Activated CD8-positive, alpha-beta memory T cell treated with anti-CD3 and anti-CD28 coated beads for 48 hours (primary cell): Measurements from ENCODE around the gene DUSP14.
"Not testable (repeated sequence)": the region's sequence is repeated elsewhere in the genome, so short reads cannot be mapped to it uniquely, and the experiment has no call there.

ENCODE experiments used
- DNase-seq, 3 experiments: peaks; one replicate each; pipeline ENCODE4 v3.0.0-alpha.2; 2020; ENCODE audit warnings: low read depth in 2 of 3, low spot score in 2 of 3

The DUSP14 gene

GRCh38 chr17:37489197-37490001, at the start of gene DUSP14:
Gene DUSP14 (plus strand): TSS chr17:37489891. CDS start chr17:37512273, 22,382 bp downstream.
- DNase-seq = peak; percentile 43 to 69 (median 57)

DNA sequence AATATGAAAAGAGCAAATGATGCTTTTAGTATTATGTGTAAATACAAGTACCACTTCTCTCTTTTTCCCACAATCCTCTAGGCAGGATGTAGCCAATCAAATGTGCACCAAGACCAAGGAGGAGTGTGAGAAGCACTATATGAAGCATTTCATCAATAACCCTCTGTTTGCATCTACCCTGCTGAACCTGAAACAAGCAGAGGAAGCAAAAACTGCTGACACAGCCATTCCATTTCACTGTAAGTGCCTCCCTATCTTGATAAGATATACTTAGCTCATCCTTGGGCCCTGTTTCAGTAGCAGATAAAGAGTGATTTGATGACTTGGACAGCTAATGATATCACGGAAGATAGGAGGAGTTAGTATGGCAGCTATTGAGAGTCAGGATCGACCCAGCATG, 49.3 kb upstream of the DUSP14 start:
- DNase-seq = no peak

DNA sequence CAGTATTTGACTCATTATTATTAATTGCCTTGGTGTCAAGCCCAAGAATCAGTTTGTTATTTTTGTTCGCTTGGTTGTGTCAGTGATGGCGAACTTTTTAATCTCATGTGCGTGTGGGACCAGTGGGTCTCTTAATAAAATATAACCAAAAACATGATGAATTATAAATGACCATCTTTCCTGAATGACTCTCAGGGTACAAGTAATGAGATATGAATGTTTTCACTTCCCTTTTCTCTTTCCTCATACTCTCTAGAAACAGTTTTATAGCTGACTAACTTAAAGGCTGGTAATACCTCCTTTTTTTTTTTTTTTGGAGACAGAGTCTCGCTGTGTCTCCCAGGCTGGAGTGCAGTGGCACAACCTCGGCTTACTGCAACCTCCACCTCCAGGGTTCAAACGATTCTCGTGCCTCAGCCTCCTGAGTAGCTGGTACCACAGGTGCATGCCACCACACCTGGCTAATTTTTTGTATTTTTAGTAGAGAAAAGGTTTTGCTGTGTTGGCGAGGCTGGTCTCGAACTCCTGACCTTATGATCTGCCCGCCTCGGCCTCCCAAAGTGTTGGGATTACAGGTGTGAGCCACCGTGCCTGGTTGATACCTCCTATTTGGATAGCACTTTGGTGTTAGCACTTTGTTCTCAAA, 48.2 kb upstream of the DUSP14 start:
- not testable (repeated sequence) for DNase-seq

GRCh38 chr17:37446027-37446426, 43.7 kb upstream of the DUSP14 start:
- no peak for DNase-seq

- DNase-seq = no peak
Observed at GRCh38 chr17:37447641-37448040, 42.0 kb upstream of the DUSP14 start.

- no peak for DNase-seq
Observed at GRCh38 chr17:37450112-37450511, 39.6 kb upstream of the DUSP14 start.

GRCh38 chr17:37457801-37458200, 31.9 kb upstream of the DUSP14 start:
- DNase-seq = not testable (repeated sequence)

GRCh38 chr17:37458805-37459204, 30.9 kb upstream of the DUSP14 start:
- no peak for DNase-seq

- DNase-seq = no peak
Observed at GRCh38 chr17:37461668-37462067, 28.0 kb upstream of the DUSP14 start.

DNA sequence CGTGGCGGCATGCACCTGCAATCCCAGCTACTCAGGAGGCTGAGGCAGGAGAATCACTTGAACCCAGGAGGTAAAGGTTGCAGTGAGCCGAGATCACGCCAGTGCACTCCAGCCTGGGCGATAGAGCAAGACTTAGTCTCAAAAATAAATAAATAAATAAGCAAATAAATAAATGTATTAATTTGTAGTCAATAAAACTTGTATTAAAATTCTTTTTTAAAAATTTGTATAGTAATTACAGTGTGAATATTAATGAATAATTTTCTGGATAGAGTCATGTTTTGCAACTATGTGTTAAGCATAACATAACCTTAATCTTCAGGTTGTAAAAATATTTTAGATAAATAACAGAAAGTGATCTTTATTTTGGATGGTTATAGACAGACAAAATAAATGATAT, 27.2 kb upstream of the DUSP14 start:
- no peak for DNase-seq

DNA sequence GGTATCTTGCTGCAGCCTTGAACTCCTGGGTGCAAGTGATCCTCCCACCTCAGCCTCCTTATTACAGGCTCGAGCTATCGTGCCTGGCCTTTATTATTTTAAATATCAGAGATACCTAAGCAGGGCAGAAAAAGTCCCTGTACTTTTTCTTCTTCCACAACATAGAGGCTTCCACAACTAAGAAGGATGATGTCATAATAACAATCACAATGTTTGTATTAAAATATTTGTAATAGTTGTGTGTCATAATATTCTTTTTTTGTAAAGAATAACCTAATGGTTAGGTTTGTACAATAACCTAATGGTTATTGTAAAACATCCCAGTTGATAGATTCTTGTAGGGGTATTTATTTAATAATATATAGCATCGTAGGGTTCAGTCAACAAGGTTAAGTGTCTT, 26.7 kb upstream of the DUSP14 start:
- no peak for DNase-seq

DNA sequence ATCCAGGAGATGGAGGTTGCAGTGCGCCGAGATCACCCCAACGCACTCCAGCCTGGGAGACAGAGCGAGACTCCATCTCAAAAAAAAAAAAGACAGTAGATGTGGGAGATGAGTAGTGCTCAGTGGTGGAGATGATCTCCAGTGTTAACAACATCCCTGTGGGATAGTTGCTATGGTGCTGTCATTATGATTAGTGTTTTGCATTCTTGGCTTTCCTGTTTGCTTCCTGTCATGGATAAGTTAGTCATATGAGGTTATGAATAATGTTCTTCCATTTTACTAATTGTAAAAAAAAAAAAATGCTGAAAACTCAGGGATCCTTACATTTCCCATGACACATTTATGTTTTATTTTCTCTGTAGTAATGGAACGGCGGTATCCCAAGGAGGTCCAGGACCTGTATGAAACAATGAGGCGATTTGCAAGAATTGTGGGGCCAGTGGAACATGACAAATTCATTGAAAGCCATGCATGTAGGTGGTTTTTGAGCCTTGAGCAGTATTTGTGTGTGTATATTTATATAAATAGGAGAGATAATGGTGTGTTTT, 24.5 kb upstream of the DUSP14 start:
- DNase-seq = no peak

DNA sequence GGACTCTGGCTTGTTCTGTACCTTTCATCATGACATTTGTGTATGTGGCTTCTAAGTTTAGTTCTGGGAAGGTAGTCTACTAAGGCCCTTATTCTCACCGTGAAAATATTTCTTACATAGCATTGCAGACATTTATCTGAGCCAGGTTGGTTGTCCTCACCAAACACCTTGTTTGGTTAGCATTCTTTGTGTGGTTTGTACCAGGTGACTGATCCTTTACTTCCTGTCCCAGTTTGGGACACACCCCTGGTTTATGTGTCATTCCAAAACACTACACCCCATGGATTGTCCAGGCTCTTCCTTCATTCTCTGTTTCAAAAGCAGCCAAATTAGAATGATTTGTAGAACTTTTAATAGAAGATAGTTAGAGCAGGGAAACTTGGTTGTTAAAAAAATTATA, 23.2 kb upstream of the DUSP14 start:
- no peak for DNase-seq

DNA sequence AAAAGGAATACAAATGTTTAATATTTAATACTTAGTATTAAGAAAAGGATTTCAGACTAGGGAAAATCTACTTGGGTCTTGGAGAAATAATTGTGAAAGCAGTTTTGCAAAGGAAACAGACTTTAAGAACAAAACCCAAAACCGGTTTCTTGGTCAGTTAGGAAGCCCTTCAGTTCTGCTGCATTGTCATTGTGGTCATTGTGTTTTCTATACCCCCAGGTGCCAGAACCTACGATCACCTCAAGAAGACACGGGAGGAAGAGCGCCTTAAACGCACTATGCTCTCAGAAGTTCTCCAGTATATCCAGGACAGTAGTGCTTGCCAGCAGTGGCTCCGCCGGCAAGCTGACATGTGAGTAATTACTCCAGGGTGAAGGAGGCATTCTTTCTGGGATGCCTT, 19.5 kb upstream of the DUSP14 start:
- DNase-seq = no peak

- no peak for DNase-seq
Observed at GRCh38 chr17:37475731-37476420, 13.8 kb upstream of the DUSP14 start.

DNA sequence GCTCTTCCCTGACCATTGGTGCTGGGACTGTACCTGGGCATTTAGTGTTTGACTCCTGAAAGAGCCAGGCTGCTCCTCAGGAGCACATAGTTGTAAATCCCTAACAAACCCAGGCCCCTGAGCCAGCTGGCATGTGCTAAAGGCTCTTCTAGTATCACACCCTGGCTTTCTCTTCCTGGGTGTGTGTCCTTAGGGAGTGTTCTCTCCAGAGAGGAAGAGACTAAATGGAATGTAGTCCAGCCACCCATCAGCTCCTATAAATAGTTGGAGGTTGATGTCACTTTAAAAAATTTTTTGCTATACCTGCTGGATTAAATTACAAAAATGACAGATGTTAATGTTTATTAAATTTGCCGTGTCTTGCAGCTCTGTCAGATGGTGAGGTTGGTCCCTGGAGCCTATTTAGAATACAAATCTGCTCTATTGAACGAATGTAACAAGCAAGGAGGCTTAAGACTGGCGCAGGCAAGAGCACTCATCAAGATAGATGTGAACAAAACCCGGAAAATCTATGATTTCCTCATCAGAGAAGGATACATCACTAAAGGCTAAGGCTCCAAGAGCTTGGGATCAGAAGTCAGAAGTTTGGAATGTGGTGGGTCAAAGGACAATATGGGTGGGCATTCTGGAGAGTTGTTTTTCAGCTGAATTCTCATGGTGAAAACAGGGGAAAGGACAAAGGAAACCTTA, 13.1 kb upstream of the DUSP14 start:
- DNase-seq = no peak

DNA sequence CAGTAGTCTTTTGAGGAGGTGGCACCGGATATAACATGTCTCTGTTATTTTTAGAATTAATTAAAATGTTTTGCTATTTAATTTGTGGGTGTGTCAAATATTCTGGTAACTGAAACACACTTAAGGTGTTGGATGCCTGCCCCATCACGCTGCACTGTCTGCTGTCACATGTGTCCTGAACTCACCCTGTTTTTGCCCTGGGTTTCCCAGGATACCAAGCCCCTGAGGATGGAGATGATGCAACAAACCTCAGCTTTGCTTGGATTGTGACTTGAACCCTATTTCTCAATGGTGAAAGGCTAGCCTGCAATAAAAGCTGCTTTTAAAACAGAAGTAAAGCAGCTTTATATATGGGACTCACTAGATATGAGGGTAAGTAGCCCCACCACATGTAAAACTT, 11.5 kb upstream of the DUSP14 start:
- no peak for DNase-seq

DNA sequence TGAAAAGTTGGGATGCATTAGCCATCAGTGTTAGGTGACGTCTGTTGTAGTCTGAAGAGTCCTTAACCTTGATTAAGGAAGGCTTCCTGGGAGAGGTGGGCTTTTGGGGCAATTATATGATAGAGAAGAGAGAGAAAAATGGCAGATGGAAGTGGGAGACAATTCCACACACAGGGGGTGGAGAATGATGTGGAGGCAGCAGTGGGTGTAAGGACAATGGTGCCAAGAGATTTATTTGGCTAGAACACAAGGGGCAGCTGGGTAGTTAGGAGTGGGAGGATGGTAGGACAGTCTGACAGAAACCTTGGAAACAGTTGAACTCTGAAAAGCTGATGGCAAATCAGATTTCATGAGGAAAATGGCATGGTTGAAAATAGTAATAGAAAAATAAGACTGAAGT, 10.7 kb upstream of the DUSP14 start:
- DNase-seq = no peak

DNA sequence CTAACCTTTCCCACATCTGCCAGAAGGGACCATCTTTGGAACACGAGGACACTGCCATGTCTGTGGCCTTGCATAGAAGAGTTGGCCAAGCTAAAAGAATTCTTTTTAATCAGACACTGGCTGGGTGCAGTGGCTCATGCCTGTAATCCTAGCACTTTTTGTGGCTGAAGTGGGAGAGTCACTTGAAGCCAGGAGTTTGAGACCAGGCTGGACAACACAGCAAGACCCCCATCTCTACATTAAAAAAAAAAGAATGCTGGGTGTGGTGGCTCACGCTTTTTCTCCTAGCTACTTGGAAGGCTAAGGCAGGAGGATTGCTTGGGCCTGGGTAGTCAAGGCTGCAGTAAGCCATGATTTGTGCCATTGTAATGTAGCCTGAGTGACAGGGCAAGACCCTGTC, 9.3 kb upstream of the DUSP14 start:
- no peak for DNase-seq

GRCh38 chr17:37481001-37481665, 8.6 kb upstream of the DUSP14 start:
- no peak for DNase-seq
